B cell (primary cell): Measurements from ENCODE around the gene MOBP. TPM values are rescaled to one million over a fixed set of nuclear protein-coding genes. Genes with fewer than 3 reads are reported as not detected.

ENCODE experiments used
- ATAC-seq: fragments of 200-7000 bp; cut with Tn5 transposase; one replicate; pipeline ENCODE4 v1.10.0; 2021; ENCODE audit warnings: low read depth, mild to moderate bottlenecking, moderate number of reproducible peaks, moderate library complexity
- CTCF ChIA-PET: fragments of 350-600 bp; sonication (Branson Sonifier 250); formaldehyde crosslinking; loops from one replicate; lab custom pipeline; 2021; ENCODE audit warnings: antibody characterized with exemption, inconsistent platforms; lab: Charles Lee
- POLR2A ChIA-PET: fragments of 350-600 bp; sonication (Branson Sonifier 250); formaldehyde crosslinking; loops from one replicate; lab custom pipeline; 2021; ENCODE audit warnings: antibody characterized with exemption; lab: Charles Lee
- DNase-seq: peaks from one replicate; pipeline ENCODE4 v3.0.0; 2013
- H2AFZ ChIP-seq: 2 replicates; pipeline ENCODE4 v1.6.1; 2012; ENCODE audit warnings: mild to moderate bottlenecking, low read depth, low read length; ENCODE audit not compliant: insufficient read depth, poor library complexity, severe bottlenecking
- H3K27ac ChIP-seq, 2 donors: 1 replicate in 1 of 2; 2 replicates in 1 of 2; pipeline ENCODE4 v1.5.1; 2012 to 2013; ENCODE audit warnings: low read length in 2 of 2, mild to moderate bottlenecking in 2 of 2, moderate library complexity in 1 of 2
- H3K27me3 ChIP-seq, 4 experiments: fragments of 200-600 bp in 1 of 4; sonication (generic) in 1 of 4; replicated peaks in 1 of 4; 1 replicate in 2 of 4; 2 replicates in 2 of 4; pipeline versions ENCODE4 v1.6.1 to v1.7.0; 2013 to 2016; ENCODE audit warnings: low read length in 3 of 4, mild to moderate bottlenecking in 2 of 4, mixed read lengths in 1 of 4, moderate library complexity in 1 of 4; ENCODE audit not compliant: insufficient read depth in 4 of 4, control insufficient read depth in 3 of 4; ENCODE audit errors: control extremely low read depth in 1 of 4
- H3K36me3 ChIP-seq, 2 experiments: replicated peaks in 1 of 2; 1 replicate in 1 of 2; 2 replicates in 1 of 2; pipeline versions ENCODE4 v1.6.1 to v1.7.1; 2013; ENCODE audit warnings: low read length in 1 of 2; ENCODE audit not compliant: insufficient read depth in 2 of 2, control insufficient read depth in 1 of 2; ENCODE audit errors: control extremely low read depth in 1 of 2, extremely low read depth in 1 of 2
- H3K4me1 ChIP-seq, 2 donors: fragments of 200-600 bp in 1 of 2; sonication (generic) in 1 of 2; 1 replicate in 1 of 2; 2 replicates in 1 of 2; pipeline versions ENCODE4 v1.5.1 to v1.6.1; 2013 to 2017; ENCODE audit warnings: low read length in 2 of 2; ENCODE audit not compliant: control insufficient read depth in 2 of 2, insufficient read depth in 2 of 2
- H3K4me2 ChIP-seq: replicated peaks from 2 replicates; pipeline ENCODE3; 2012; ENCODE audit warnings: mild to moderate bottlenecking, low read depth, low read length; ENCODE audit not compliant: poor library complexity, severe bottlenecking
- H3K4me3 ChIP-seq, 5 experiments: fragments of 200-600 bp in 1 of 5; sonication (generic) in 1 of 5; 1 replicate in 3 of 5; 2 replicates in 2 of 5; pipeline versions ENCODE4 v1.5.1 to v1.7.0; 2011 to 2016; ENCODE audit warnings: low read length in 4 of 5, mild to moderate bottlenecking in 4 of 5, low read depth in 2 of 5, control low read depth in 1 of 5, moderate library complexity in 1 of 5; ENCODE audit not compliant: insufficient read depth in 1 of 5; ENCODE audit errors: control extremely low read depth in 1 of 5, extremely low read depth in 1 of 5
- H3K79me2 ChIP-seq: fragments of 200-600 bp; sonication (generic); one replicate; pipeline ENCODE4 v1.6.0; 2016; ENCODE audit warnings: low read length; ENCODE audit not compliant: control insufficient read depth, insufficient read depth
- H3K9ac ChIP-seq: fragments of 200-600 bp; sonication (generic); 2 replicates; pipeline ENCODE4 v1.6.1; 2017; ENCODE audit warnings: mild to moderate bottlenecking, low read length, moderate library complexity
- H3K9me3 ChIP-seq, 3 donors: one replicate each; pipeline versions ENCODE4 v1.6.1 to v1.7.1; 2013; ENCODE audit warnings: low read length in 2 of 3; ENCODE audit not compliant: control insufficient read depth in 2 of 3, insufficient read depth in 1 of 3; ENCODE audit errors: control extremely low read depth in 1 of 3
- H4K20me1 ChIP-seq: 2 replicates; pipeline ENCODE4 v1.6.0; 2012; ENCODE audit warnings: mild to moderate bottlenecking, low read length; ENCODE audit not compliant: insufficient read depth, control insufficient read depth, poor library complexity, severe bottlenecking
- H3K27ac Mint-ChIP-seq: one replicate; pipeline ENCODE4 v1.8.0; 2021; ENCODE audit warnings: mixed read lengths
- H3K27me3 Mint-ChIP-seq: one replicate; pipeline ENCODE4 v1.8.0; 2021; ENCODE audit warnings: mixed read lengths
- H3K4me1 Mint-ChIP-seq: one replicate; pipeline ENCODE4 v1.8.0; 2021; ENCODE audit warnings: mixed read lengths
- H3K4me3 Mint-ChIP-seq: one replicate; pipeline ENCODE4 v1.8.0; 2021; ENCODE audit warnings: mixed read lengths
- H3K9me3 Mint-ChIP-seq: one replicate; pipeline ENCODE4 v1.8.0; 2022; ENCODE audit warnings: mixed read lengths; ENCODE audit not compliant: insufficient read depth
- EZH2 ChIP-seq: IDR thresholded peaks from 2 replicates; pipeline ENCODE4 v1.6.1; 2012; ENCODE audit warnings: borderline replicate concordance, low read depth, mild to moderate bottlenecking, moderate library complexity, low read length; ENCODE audit not compliant: insufficient read depth, poor library complexity, severe bottlenecking
- WGBS: methylation state at CpG from one replicate; pipeline ENCODE4 v1.1.5; 2013; ENCODE audit warnings: missing lambda C conversion rate; ENCODE audit not compliant: insufficient coverage; 5-methylcytosine and 5-hydroxymethylcytosine counted together
- intact Hi-C: fragments of 100-400 bp; cut with micrococcal nuclease; formaldehyde crosslinking; loops from one replicate; pipeline ENCODE4 v1.10.0; 2022
- polyA plus RNA-seq: library from polyadenylated mRNA; depleted of rRNA; stranded (reverse); fragments of >200 nt; gene quantifications from 2 replicates; pipeline ENCODE4 v1.2.3, GENCODE V29; 2012
- total RNA-seq, 2 donors: library from RNA; stranded (reverse); fragments of 120-200 nt in 1 of 2; gene quantifications; 1 replicate in 1 of 2; 2 replicates in 1 of 2; pipeline versions ENCODE4 v1.2.3 to v1.2.4, GENCODE V29; 2013 to 2022
- TF ChIP-seq, protein P1 (sequence below): fragments of 200-600 bp; IDR thresholded peaks from one replicate; pipeline ENCODE4 v1.8.0; 2022; ENCODE audit warnings: antibody characterized with exemption, mild to moderate bottlenecking

MOBP gene
- total and polyA plus RNA-seq, 2 donors (not counting 1 experiment from before 2014, with no cell fraction given): 0.04 TPM; not detected in 1

DNA sequence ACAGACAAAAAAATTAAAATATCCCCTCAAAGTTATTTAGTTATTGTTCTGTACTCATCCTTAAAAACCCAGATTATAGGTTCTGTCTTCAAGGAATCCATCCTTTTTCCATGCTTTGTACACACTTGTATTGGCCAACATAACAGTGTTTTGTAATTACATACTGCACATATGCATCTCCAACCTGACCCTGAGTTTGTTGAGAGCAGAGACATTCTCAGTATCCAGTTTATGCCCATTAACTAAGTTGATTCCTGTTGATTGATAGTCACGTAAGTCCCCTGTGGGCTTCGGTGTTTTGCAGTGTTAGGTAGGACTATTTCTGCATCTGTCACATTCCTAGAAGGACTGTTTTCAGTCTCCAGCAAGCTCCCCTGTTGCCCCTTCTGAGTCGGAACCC lies 33.6 kb downstream of the MOBP start:
- Histone ChIP-seq H3K27ac (no peak overlapping the region), H3K9me3 (peaks cover 0 to 1% (median 0%) of the 10 kb centered on the region in 3 donors), H3K9ac (no peak overlapping the region), H3K4me1 (no peaks in the 10 kb centered on the region), H3K4me3 (no peak overlapping the region), H4K20me1 (no peaks in the 10 kb centered on the region), H3K4me2 (no peak overlapping the region), H3K27me3 (peaks cover 0 to 21% (median 15%) of the 10 kb centered on the region in 4 experiments), H3K79me2 (no peaks in the 10 kb centered on the region), H2AFZ (no peak overlapping the region), H3K36me3 (no peaks in the 10 kb centered on the region)
- intact Hi-C loops: no loop called here
- WGBS: 100% methylated on average over 2 of the region's 3 CpGs
- no peak overlapping the region for H3K4me3 Mint-ChIP-seq
- H3K9me3 Mint-ChIP-seq: peaks cover 2% of the 10 kb centered on the region
- TF ChIP-seq, protein P1, sequence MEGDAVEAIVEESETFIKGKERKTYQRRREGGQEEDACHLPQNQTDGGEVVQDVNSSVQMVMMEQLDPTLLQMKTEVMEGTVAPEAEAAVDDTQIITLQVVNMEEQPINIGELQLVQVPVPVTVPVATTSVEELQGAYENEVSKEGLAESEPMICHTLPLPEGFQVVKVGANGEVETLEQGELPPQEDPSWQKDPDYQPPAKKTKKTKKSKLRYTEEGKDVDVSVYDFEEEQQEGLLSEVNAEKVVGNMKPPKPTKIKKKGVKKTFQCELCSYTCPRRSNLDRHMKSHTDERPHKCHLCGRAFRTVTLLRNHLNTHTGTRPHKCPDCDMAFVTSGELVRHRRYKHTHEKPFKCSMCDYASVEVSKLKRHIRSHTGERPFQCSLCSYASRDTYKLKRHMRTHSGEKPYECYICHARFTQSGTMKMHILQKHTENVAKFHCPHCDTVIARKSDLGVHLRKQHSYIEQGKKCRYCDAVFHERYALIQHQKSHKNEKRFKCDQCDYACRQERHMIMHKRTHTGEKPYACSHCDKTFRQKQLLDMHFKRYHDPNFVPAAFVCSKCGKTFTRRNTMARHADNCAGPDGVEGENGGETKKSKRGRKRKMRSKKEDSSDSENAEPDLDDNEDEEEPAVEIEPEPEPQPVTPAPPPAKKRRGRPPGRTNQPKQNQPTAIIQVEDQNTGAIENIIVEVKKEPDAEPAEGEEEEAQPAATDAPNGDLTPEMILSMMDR: no peak
- TF ChIP-seq EZH2: no peak
- no peaks in the 10 kb centered on the region for H3K4me1 Mint-ChIP-seq
- ChIA-PET CTCF (no interaction called here), POLR2A (no interaction called here)
- ATAC-seq (no peak), DNase-seq (no peak)
- no peak overlapping the region for H3K27ac Mint-ChIP-seq
- peaks cover 57% of the 10 kb centered on the region for H3K27me3 Mint-ChIP-seq

DNA sequence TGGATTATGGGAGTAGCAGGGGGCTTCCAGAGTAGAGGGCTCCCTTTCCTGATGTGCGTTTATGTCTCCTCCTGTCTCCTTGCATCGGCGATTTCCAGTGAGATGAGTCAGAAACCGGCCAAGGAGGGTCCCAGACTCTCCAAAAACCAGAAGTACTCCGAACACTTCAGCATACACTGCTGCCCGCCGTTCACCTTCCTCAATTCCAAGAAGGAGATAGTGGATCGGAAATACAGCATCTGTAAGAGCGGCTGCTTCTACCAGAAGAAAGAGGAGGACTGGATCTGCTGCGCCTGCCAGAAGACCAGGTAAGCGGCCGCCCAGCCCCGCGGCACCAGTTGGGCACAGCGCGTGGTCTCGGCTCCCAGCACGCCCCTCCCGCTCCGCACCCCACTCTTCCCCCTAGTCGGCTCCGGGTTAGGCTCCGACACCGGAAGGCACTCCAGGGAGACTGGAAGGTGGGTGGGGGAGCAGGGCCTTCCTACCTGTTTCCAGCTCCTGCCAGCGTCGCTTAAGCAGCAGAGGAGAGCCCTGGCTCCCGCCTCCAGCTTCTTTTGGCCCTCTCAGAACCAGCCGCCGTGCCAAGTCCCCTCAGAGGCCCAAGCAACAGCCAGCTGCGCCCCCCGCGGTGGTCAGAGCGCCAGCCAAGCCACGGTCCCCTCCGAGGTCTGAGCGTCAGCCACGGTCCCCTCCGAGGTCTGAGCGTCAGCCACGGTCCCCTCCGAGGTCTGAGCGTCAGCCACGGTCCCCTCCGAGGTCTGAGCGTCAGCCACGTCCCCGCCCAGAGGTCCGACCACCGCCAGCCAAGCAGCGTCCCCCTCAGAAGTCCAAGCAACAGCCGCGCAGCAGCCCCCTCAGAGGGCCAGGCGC lies 34.7 kb downstream of the MOBP start:
- H3K4me2 ChIP-seq: no peak overlapping the region
- DNase-seq (no peak), ATAC-seq (no peak)
- intact Hi-C loops: no loop called here
- Mint-ChIP-seq H3K4me3 (no peak overlapping the region), H3K27ac (no peak overlapping the region), H3K4me1 (no peaks in the 10 kb centered on the region), H3K27me3 (peaks cover 54% of the 10 kb centered on the region), H3K9me3 (peaks cover 2% of the 10 kb centered on the region)
- 23% methylated on average over 51 of the region's 53 CpGs for WGBS
- no peak overlapping the region for H3K27ac ChIP-seq
- H3K36me3 ChIP-seq: no peaks in the 10 kb centered on the region
- H3K79me2 ChIP-seq: no peaks in the 10 kb centered on the region
- POLR2A ChIA-PET: no interaction called here
- H3K4me3 ChIP-seq: no peak overlapping the region
- CTCF ChIA-PET: no interaction called here
- TF ChIP-seq EZH2: no peak
- TF ChIP-seq, protein P1: no peak
- H3K9ac ChIP-seq: no peak overlapping the region
- H2AFZ ChIP-seq: peak overlapping the region; percentile 17
- no peaks in the 10 kb centered on the region for H4K20me1 ChIP-seq
- peaks cover 0 to 21% (median 15%) of the 10 kb centered on the region in 4 experiments for H3K27me3 ChIP-seq
- peaks cover 0 to 1% (median 0%) of the 10 kb centered on the region in 3 donors for H3K9me3 ChIP-seq
- H3K4me1 ChIP-seq: no peaks in the 10 kb centered on the region
